ENCODE measurements around the gene ATP1A3.

The ATP1A3 gene

DNA sequence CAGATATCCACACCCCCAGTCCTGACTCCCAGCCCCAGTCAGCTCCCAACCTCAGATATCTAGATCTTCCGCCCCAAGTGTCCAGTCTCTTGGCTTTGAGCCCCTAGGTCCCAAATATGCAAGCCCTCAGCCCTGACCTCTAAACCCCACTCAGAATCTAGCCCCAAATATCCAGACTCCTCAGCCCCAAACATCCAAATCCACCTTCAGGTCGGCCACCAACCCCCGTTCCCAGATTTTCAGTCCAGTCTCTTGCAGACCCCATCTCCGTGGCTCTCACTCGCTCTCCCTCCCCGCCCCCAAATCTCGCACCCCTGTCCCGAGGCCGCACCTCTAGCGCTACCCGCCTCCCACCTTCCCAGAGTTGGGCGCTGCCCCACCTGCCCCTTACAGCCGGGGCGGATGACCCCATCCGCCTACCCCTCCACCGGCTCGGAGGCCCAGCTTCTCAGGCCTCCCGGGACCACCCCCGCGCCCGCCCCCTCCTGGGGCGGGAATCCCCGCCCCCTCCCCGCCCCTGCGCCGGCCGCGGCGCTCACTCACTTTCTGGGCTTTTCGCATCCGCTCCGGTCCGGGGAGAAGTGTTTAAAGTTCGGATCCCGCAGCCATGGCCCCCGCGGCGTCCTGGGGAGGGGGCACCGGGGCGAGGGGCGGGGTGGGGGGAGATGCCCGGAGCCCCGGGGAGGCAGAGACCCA is 66.4 kb downstream of the ATP1A3 start:
- peak; percentile 35 for DNase-seq

DNA sequence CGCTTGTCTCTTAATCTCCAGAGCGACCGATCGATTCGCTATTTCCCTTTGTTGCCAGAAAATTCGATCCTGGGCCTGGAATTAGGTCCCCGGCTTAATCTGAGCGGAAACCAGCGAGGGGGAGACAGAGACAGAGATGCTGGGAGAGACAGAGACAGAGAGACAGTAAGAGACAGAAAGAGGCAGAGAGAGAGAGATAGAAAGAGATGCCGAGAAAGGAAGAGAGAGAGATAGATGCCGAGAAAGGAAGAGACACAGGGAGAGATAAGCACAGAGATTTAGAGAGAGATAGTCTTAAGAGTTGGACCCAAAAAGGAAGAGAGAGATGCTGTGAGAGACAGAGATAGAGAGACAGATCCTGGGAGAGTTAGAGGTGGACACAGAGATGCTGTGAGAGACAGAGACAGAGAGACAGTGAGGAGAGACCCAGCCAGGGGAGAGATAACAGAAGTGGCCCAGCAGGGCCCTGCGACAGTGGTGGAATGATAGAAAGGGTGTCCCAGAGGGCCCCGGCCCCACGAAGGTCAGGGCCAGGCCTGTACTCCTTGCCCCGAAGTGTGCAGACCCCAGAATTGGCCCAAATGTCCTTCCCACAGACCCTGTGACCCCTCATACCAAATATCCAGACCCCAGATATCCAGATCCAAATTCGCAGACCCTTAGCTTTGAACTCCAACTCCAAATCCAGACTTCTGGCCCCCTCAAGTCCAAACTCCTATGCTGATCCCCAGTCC is 67.1 kb downstream of the ATP1A3 start:
- DNase-seq: no peak

DNA sequence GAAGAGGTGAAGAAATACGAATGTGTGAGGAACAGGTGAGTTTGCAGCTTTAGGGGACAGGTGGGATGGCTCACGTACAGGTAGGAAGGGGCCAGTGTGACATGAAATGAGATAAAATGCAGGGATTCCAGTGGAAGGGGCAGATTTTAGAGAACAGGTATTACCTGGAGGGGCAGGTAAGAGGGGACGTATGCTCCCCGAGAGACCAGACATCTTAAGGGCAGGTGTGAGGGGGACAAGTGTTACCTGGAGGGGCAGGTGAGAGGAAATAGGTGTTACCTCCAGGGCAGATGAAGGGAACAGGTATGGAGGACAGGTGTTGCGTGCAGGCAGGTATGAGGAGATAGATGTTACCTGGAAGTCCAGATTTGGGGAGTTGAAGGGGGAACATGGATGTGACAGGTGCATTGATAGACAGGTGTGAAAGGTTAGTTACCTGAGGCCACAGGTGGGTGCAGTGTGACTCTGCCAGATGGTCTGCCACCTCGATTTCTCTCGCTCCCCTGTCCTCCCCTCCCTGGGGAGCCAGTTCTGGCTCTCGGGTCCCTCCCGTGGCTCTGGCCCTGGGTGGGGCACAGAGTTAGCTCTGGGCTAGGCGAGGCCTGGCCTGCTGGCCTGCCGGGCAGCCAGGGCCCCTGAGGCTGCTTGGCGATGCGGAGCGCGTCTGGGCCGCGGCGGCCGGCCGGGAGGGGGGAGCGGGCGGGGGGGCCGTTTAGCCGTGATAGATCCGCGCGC is 67.8 kb downstream of the ATP1A3 start:
- DNase-seq: no peak

GRCh38 chr19:41925208-41926003 is 68.6 kb downstream of the ATP1A3 start:
- no peak for DNase-seq

DNA sequence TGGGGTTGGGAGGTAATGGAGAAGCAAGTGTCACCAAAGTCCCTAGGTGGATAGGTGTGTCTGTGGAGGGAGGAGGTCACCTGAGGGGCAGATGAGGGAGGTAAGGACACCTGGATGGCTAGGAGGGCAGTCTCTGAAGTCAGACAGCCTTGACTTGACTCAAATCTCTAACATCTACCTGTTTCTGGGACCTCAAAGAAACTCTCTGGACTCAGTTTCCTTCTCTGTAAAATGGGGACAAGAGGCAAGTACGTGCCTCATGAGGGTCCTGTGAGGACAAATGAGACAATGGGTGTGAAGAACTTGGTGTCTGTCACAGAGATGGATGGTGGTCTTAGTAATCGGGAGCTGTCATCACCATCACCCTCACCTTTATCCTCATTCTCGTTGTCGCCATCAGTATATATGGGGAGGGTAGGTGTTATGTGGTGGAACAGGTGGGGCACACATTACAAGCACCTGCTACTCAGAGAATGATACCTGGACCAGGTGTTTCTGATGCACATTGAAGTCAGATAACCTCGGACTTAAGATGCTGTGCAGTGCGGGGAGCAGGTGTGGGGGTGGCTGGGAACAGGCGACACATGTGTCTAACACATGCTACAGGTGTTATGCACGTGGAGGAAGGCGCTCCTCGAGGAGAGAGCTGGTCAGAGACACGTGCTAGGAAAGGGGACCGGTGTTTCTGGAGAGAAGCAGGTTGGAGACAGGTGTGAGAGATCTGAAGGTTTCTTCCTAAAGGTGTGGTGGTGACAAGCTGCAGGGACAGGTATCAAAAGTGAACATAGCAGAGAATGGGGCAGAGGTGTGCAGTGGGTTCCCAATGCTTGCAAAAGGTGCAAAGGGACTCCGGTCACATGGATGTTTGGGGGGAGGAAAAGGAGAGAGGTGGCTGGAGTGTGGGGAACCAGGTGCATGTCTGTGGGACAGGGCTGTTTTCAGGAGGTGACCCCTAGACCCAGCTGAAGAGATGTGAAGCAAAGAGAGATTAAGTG is 69.6 kb downstream of the ATP1A3 start:
- DNase-seq: no peak

- no peak for DNase-seq
These were observed 70.8 kb downstream of the ATP1A3 start for GRCh38 chr19:41923045-41923788.

DNA sequence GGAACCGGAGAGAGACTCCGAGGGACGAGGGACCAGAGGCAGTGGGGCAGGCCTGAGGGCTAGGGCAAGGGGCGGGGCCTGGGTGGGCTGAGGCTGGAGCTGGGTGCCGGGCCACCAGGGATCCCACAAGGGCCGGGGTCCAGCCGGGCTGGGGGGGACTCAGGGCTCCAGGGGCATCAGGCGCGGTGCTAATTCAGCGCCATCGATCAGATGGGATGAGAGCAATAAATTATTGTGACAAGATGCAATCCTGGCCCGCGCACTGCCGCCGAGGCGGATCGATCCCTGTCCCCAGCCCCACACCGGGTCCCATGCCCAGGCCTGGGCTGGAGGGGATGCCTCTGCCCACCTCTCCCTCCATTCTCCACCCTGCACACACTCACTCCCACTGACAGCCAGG is 71.4 kb downstream of the ATP1A3 start:
- DNase-seq: no peak

GRCh38 chr19:41921577-41922576 is 72.2 kb downstream of the ATP1A3 start:
- no peak for DNase-seq

- DNase-seq: no peak
These were observed 73.0 kb downstream of the ATP1A3 start for GRCh38 chr19:41920882-41921576.

- DNase-seq: no peak
These were observed 73.9 kb downstream of the ATP1A3 start for GRCh38 chr19:41919948-41920712.

GRCh38 chr19:41918653-41919244 is 75.3 kb downstream of the ATP1A3 start:
- DNase-seq: no peak

GRCh38 chr19:41918095-41918494 is 75.9 kb downstream of the ATP1A3 start:
- DNase-seq: no peak

- DNase-seq: no peak
These were observed 76.4 kb downstream of the ATP1A3 start for GRCh38 chr19:41917676-41918075.

Data from T-helper 9 cell (primary cell).